Heart left ventricle (tissue), 16 donors: ENCODE measurements around the gene ZNF138. TPM values are rescaled to one million over a fixed set of nuclear protein-coding genes. Genes with fewer than 3 reads are reported as not detected.

ENCODE experiments used
- ATAC-seq, 4 donors: fragments of 200-7000 bp; cut with Tn5 transposase; one replicate each; pipeline ENCODE4 v1.9.1; 2020 to 2022; ENCODE audit warnings: moderate library complexity in 4 of 4, mild to moderate bottlenecking in 3 of 4, moderate number of reproducible peaks in 1 of 4
- DNase-seq, 5 donors: peaks; one replicate each; pipeline ENCODE4 v3.0.0-alpha.2; 2020
- H3K27ac ChIP-seq, 12 donors: fragments of 200-600 bp; sonication (generic) in 4 of 12; one replicate each; pipeline versions ENCODE4 v1.5.0 to v1.8.0; 2016 to 2022; ENCODE audit warnings: mild to moderate bottlenecking in 2 of 12
- H3K27me3 ChIP-seq, 9 donors: fragments of 200-600 bp; sonication (generic) in 2 of 9; one replicate each; pipeline versions ENCODE4 v1.5.1 to v1.8.0; 2016 to 2022; ENCODE audit warnings: mild to moderate bottlenecking in 3 of 9
- H3K36me3 ChIP-seq, 9 donors: fragments of 200-600 bp; sonication (generic) in 2 of 9; one replicate each; pipeline versions ENCODE4 v1.5.0 to v1.8.0; 2018 to 2022; ENCODE audit warnings: mild to moderate bottlenecking in 2 of 9
- H3K4me1 ChIP-seq, 12 donors: fragments of 200-600 bp; sonication (generic) in 4 of 12; one replicate each; pipeline versions ENCODE4 v1.5.0 to v1.8.0; 2016 to 2022; ENCODE audit warnings: mild to moderate bottlenecking in 3 of 12
- H3K4me3 ChIP-seq, 12 donors: fragments of 200-600 bp; sonication (generic) in 4 of 12; one replicate each; pipeline versions ENCODE4 v1.5.0 to v1.8.0; 2017 to 2022; ENCODE audit warnings: mild to moderate bottlenecking in 9 of 12, moderate library complexity in 4 of 12
- H3K9me3 ChIP-seq, 12 donors: fragments of 200-600 bp; sonication (generic) in 4 of 12; one replicate each; pipeline versions ENCODE4 v1.5.0 to v1.8.0; 2016 to 2022; ENCODE audit warnings: mild to moderate bottlenecking in 1 of 12
- CTCF ChIP-seq, 12 donors: fragments of 200-600 bp; sonication (generic) in 4 of 12; IDR thresholded peaks; one replicate each; pipeline versions ENCODE4 v1.5.0 to v1.8.0; 2018 to 2022; ENCODE audit warnings: antibody characterized with exemption in 12 of 12, mild to moderate bottlenecking in 5 of 12
- POLR2A ChIP-seq, 2 donors: fragments of 450-650 bp; IDR thresholded peaks; one replicate each; pipeline ENCODE4 v1.6.1; 2017; ENCODE audit warnings: antibody characterized with exemption in 2 of 2, mild to moderate bottlenecking in 2 of 2, moderate library complexity in 2 of 2
- WGBS, 4 donors: extraction: QIAGEN DNeasy Blood & Tissue Kit in 2 of 4; methylation state at CpG; one replicate each; pipeline versions ENCODE4 v1.1.5 to v1.1.7; 2013 to 2018; 5-methylcytosine and 5-hydroxymethylcytosine counted together
- intact Hi-C, 10 donors: fragments of 100-400 bp; cut with DNase I; formaldehyde crosslinking; loops; one replicate each; pipeline versions ENCODE4 v1.11.1 to v1.14.2; 2022
- polyA plus RNA-seq, 2 donors: library from polyadenylated mRNA; stranded (reverse); fragments of 200-250 nt; gene quantifications; one replicate each; pipeline ENCODE4 v1.2.3, GENCODE V29; 2013
- total RNA-seq, 9 donors: library from RNA; depleted of rRNA in 2 of 9; stranded (reverse); fragments of >200 nt in 2 of 9; fragmentation: NEBNext Ultra II Directional in 3 of 9; extraction: Animal tissue kit (Norgen Biotek cat#: 25700) in 3 of 9; gene quantifications; one replicate each; pipeline versions ENCODE4 v1.1.0 to v1.2.4, GENCODE V29; 2016 to 2023
- donor health status: ischemic (EF 13 %, LVEDD 7.1; RV severe dilation, severe dysfunction).
- donor health status: healthy with polysubstance abuse.
- donor health status: DM: no; HTN: yes; CAD: no.
- donor health status: DM: no; HTN: no; CAD: no.
- donor health status: ischemic (EF 25% LVEDD 6.9; RV normal size, moderate dysfunction).
- donor health status: ischemic (EF 25% LVEDD 5.7; RV mildly dilated, moderate dysfunction).
- donor health status: healthy.
- donor health status: DM: yes; HTN: yes; CAD: no.
- donor health status: ischemic (EF 35%, LVEDD 5.7; RV mildly dilated, moderate dysfunction).
- donor health status: nonischemic (EF 11% LVEDD 7.7; RV severe dilation, severe dysfunction).
- donor health status: DM: yes; HTN: yes; CAD: no.
- donor health status: PGD.
- donor health status: ischemic (EF 29% LVEDD 5.4; RV normal size, mild dysfunction).
- donor health status: nonischemic (EF 23%, LVEDD 6.1; RV moderate dilation, normal function).

The ZNF138 gene
- total and polyA plus RNA-seq, 11 donors: 3.1 to 8.1 (median 4.2) TPM

GRCh38 chr7:64876792-64877713 is 82.8 kb downstream of the ZNF138 start:
- H3K36me3 ChIP-seq: no peaks in the 10 kb centered on the region
- 17 to 23% (median 21%) methylated on average over 33 to 39 of the region's 39 CpGs for WGBS, 4 donors
- DNase-seq (peak; percentile 38 to 78 (median 76)), ATAC-seq (peak; percentile 43 to 83 (median 76))
- no peak for TF ChIP-seq POLR2A (IDR thresholded peaks at IDR 0.05)
- TF ChIP-seq CTCF (IDR thresholded peaks at IDR 0.05): no peak
- peaks cover 0 to 17% (median 0%) of the 10 kb centered on the region in 12 donors for H3K4me1 ChIP-seq
- no peak overlapping the region for H3K27ac ChIP-seq
- intact Hi-C loops: no loop called here
- H3K27me3 ChIP-seq: peaks cover 0 to 11% (median 0%) of the 10 kb centered on the region in 9 donors
- H3K9me3 ChIP-seq: peaks cover 0 to 5% (median 0%) of the 10 kb centered on the region in 12 donors
- H3K4me3 ChIP-seq: peak overlapping the region in 11 of 12 donors; percentile 11 to 47 (median 39)

- peaks cover 0 to 11% (median 0%) of the 10 kb centered on the region in 9 donors for H3K27me3 ChIP-seq
- H3K9me3 ChIP-seq: peaks cover 0 to 5% (median 0%) of the 10 kb centered on the region in 12 donors
- peak overlapping the region in 10 of 12 donors; percentile 11 to 47 (median 40) for H3K4me3 ChIP-seq
- intact Hi-C loops: no loop called here
- ATAC-seq (no peak), DNase-seq (peak in 1 of 5 donors; percentile 12)
- H3K36me3 ChIP-seq: no peaks in the 10 kb centered on the region
- peaks cover 0 to 26% (median 0%) of the 10 kb centered on the region in 12 donors for H3K4me1 ChIP-seq
- TF ChIP-seq POLR2A (IDR thresholded peaks at IDR 0.05): no peak
- TF ChIP-seq CTCF (IDR thresholded peaks at IDR 0.05): no peak
- H3K27ac ChIP-seq: no peak overlapping the region
- 76 to 80% (median 77%) methylated on average over 34 of the region's 34 CpGs for WGBS, 4 donors
These were observed 83.7 kb downstream of the ZNF138 start for GRCh38 chr7:64877714-64878610.

GRCh38 chr7:64878684-64879083 is 84.5 kb downstream of the ZNF138 start:
- no peak for DNase-seq
- Histone ChIP-seq H3K36me3 (no peaks in the 10 kb centered on the region), H3K27ac (no peak overlapping the region), H3K4me3 (no peak overlapping the region), H3K27me3 (peaks cover 0 to 11% (median 0%) of the 10 kb centered on the region in 9 donors), H3K4me1 (peaks cover 0 to 29% (median 0%) of the 10 kb centered on the region in 12 donors), H3K9me3 (peaks cover 0 to 5% (median 0%) of the 10 kb centered on the region in 12 donors)
- no peak for ATAC-seq
- intact Hi-C loops: no loop called here
- WGBS, 4 donors: 71 to 82% (median 77%) methylated on average over 5 of the region's 5 CpGs
- TF ChIP-seq POLR2A (IDR thresholded peaks at IDR 0.05) (no peak), CTCF (IDR thresholded peaks at IDR 0.05) (no peak)
